K562 (cell line): ENCODE measurements around the gene TPCN1. TPM values are rescaled to one million over a fixed set of nuclear protein-coding genes. Genes with fewer than 3 reads are reported as not detected.
A peak's percentile ranks its signal among the peaks of the same experiment; 100 is the strongest.

Experiments
- BRF1 ChIP-seq: IDR thresholded peaks from 3 replicates; pipeline ENCODE4 v1.6.1; 2011; ENCODE audit warnings: borderline replicate concordance, mild to moderate bottlenecking; ENCODE audit not compliant: insufficient read length; ENCODE audit errors: extremely low read depth
- CREM ChIP-seq: IDR thresholded peaks from 2 replicates; pipeline ENCODE4 v1.6.1; 2014; ENCODE audit warnings: antibody characterized with exemption, low read depth
- CXXC5 ChIP-seq: fragments of 250-450 bp; sonication (Bioruptor Pico); IDR thresholded peaks from 2 replicates; pipeline ENCODE4 v1.8.0; 2022; ENCODE audit warnings: inconsistent platforms, mild to moderate bottlenecking, moderate library complexity
- ELF2 ChIP-seq: fragments of 250-450 bp; sonication (Bioruptor Pico); IDR thresholded peaks from 2 replicates; pipeline ENCODE4 v1.5.0; 2021; ENCODE audit warnings: mild to moderate bottlenecking
- ETV5 ChIP-seq: sonication (generic); formaldehyde crosslinking; IDR thresholded peaks from 2 replicates; pipeline ENCODE4 v1.4.0; 2020; ENCODE audit warnings: low read depth, mild to moderate bottlenecking, missing genetic modification reagents
- JUND ChIP-seq, 2 experiments: IDR thresholded peaks; 2 replicates in 1 of 2; 3 replicates in 1 of 2; pipeline ENCODE4 v1.6.1; 2011; ENCODE audit warnings: borderline replicate concordance in 2 of 2, low read depth in 2 of 2, low read length in 2 of 2, improper control_type of control experiment in 1 of 2, missing biosample characterization in 1 of 2, missing genetic modification characterization in 1 of 2, missing genetic modification reagents in 1 of 2
- KDM4B ChIP-seq, 2 experiments: fragments of 450-650 bp in 1 of 2; sonication (generic) in 1 of 2; IDR thresholded peaks; 2 replicates each; pipeline ENCODE4 v1.6.1; 2016 to 2017; ENCODE audit warnings: borderline replicate concordance in 2 of 2, antibody characterized with exemption in 1 of 2, low read depth in 1 of 2, mild to moderate bottlenecking in 1 of 2
- MBD2 ChIP-seq: sonication (generic); IDR thresholded peaks from 2 replicates; pipeline ENCODE4 v1.6.1; 2016; ENCODE audit warnings: low read depth, borderline replicate concordance
- MTA1 ChIP-seq: fragments of 450-650 bp; IDR thresholded peaks from 2 replicates; pipeline ENCODE4 v1.6.1; 2017; ENCODE audit warnings: borderline replicate concordance
- MYC ChIP-seq, 2 experiments: fragments of 250-450 bp in 1 of 2; sonication (Bioruptor Pico) in 1 of 2; IDR thresholded peaks; 2 replicates each; pipeline versions ENCODE4 v1.5.1 to v1.6.1; 2012 to 2021; ENCODE audit warnings: low read depth in 2 of 2, borderline replicate concordance in 1 of 2, improper control_type of control experiment in 1 of 2, low read length in 1 of 2, mild to moderate bottlenecking in 1 of 2, moderate library complexity in 1 of 2
- NFIX ChIP-seq: fragments of 250-450 bp; sonication (Bioruptor Pico); IDR thresholded peaks from 2 replicates; pipeline ENCODE4 v1.4.0; 2020; ENCODE audit warnings: low read depth, mild to moderate bottlenecking, moderate library complexity
- NFRKB ChIP-seq: fragments of 450-650 bp; IDR thresholded peaks from 2 replicates; pipeline ENCODE4 v1.6.1; 2016; ENCODE audit warnings: low read depth
- POLR3G ChIP-seq: IDR thresholded peaks from 2 replicates; pipeline ENCODE4 v1.6.1; 2011; ENCODE audit not compliant: insufficient read length, insufficient replicate concordance; ENCODE audit errors: extremely low read depth
- RFX5 ChIP-seq: IDR thresholded peaks from 2 replicates; pipeline ENCODE4 v1.6.1; 2011; ENCODE audit warnings: low read depth, mild to moderate bottlenecking, improper control_type of control experiment, low read length
- STAT5A ChIP-seq: IDR thresholded peaks from 2 replicates; pipeline ENCODE4 v1.6.1; 2012; ENCODE audit warnings: low read length, inconsistent platforms, borderline replicate concordance
- ZBTB7A ChIP-seq: IDR thresholded peaks from 2 replicates; pipeline ENCODE4 v1.6.1; 2011; ENCODE audit warnings: low read depth, mild to moderate bottlenecking, low read length, moderate library complexity, borderline replicate concordance; ENCODE audit not compliant: control insufficient read depth
- ZFP1 ChIP-seq: fragments of 450-650 bp; formaldehyde crosslinking; IDR thresholded peaks from 2 replicates; pipeline ENCODE4 v1.4.0; 2020; ENCODE audit warnings: mild to moderate bottlenecking, mixed read lengths
- ZFPM2 ChIP-seq: fragments of 250-450 bp; sonication (Bioruptor Pico); IDR thresholded peaks from 2 replicates; pipeline ENCODE4 v1.5.1; 2022; ENCODE audit warnings: mild to moderate bottlenecking
- ZNF165 ChIP-seq: fragments of 250-450 bp; sonication (Bioruptor Pico); IDR thresholded peaks from 2 replicates; pipeline ENCODE4 v1.4.0; 2020; ENCODE audit warnings: borderline replicate concordance
- ZNF436 ChIP-seq: fragments of 250-450, 450-650 bp; sonication (Bioruptor Pico); formaldehyde crosslinking; IDR thresholded peaks from 2 replicates; pipeline ENCODE4 v1.7.0; 2020; ENCODE audit warnings: mild to moderate bottlenecking
- ZNF778 ChIP-seq: fragments of 450-650 bp; formaldehyde crosslinking; IDR thresholded peaks from 2 replicates; pipeline ENCODE4 v1.4.0; 2020; ENCODE audit warnings: mild to moderate bottlenecking, moderate library complexity
- polyA plus RNA-seq, 8 experiments: library from polyadenylated mRNA; depleted of rRNA in 4 of 8; stranded (reverse) in 5 of 8; unstranded in 3 of 8; fragments of >200 nt; fragmentation: Nextera tagmentation in 2 of 8; fragmentation: Illumina TruSeq in 1 of 8; extraction: Ambion mirVana in 2 of 8; extraction: Trizol in 1 of 8; gene quantifications; 2 replicates each; pipeline versions ENCODE4 v1.2.1 to v1.2.3, GENCODE V29; 2011 to 2014; ENCODE audit warnings: inconsistent platforms in 1 of 8, missing spikeins in 1 of 8
- total RNA-seq, 7 experiments: library from RNA; depleted of rRNA in 6 of 7; stranded (reverse); fragments of >200 nt in 6 of 7; fragmentation: Illumina TruSeq in 2 of 7; extraction: Trizol in 2 of 7; gene quantifications; 2 replicates each; pipeline versions ENCODE4 v1.2.1 to v1.2.3, GENCODE V29; 2011 to 2021; ENCODE audit warnings: low replicate concordance in 1 of 7
- TF ChIP-seq, protein P1 (sequence below): fragments of 450-650 bp; conservative IDR thresholded peaks from 2 replicates; pipeline ENCODE4 v1.6.1; 2016; ENCODE audit warnings: missing genetic modification characterization, low read depth, mild to moderate bottlenecking, control low read depth, missing compliant biosample characterization
- TF ChIP-seq, protein P2 (sequence below): sonication (generic); formaldehyde crosslinking; IDR thresholded peaks from 2 replicates; pipeline ENCODE4 v1.4.0; 2020; ENCODE audit warnings: mild to moderate bottlenecking, missing genetic modification reagents
- TF ChIP-seq, protein P3 (sequence below): fragments of 250-450 bp; sonication (Bioruptor Pico); IDR thresholded peaks from 2 replicates; pipeline ENCODE4 v1.5.0; 2021; ENCODE audit warnings: mild to moderate bottlenecking, borderline replicate concordance

TPCN1 gene
- total and polyA plus RNA-seq, 9 of the 15 experiments (the other 6 are each of a cell fraction or from before 2014, with no cell fraction given), result 0.80 to 23.8 (median 7.4) TPM

DNA sequence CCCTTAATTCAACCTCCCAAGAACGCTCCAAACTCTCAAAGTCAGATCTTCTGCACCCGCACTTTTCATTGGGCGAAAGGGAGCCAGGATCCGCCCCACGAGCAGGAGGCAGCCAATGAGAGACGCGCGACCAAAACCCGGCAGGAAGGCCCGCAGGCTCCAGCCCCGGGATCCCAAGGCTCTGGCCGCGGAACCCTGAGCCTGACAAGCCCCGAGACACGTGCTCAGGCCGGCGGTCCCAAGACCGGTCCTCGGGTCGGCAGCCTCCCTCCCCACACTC lies 36.4 kb upstream of the TPCN1 start (continued):
- TF ChIP-seq MYC (IDR thresholded peaks at IDR 0.05; ENCODE audit: low read depth, low read length), result no peak; the same call in 1 of the 2 replicates
- no peak for TF ChIP-seq MYC (CRISPR knock-in tag; IDR thresholded peaks at IDR 0.05; ENCODE audit: borderline replicate concordance, low read depth)
- TF ChIP-seq CXXC5 (CRISPR knock-in tag), result no peak
- TF ChIP-seq NFRKB, result no peak
- no peak for TF ChIP-seq NFIX (CRISPR knock-in tag)
- TF ChIP-seq CREM, result no peak
- peak; percentile 0; the same call in 1 of the 2 replicates for TF ChIP-seq JUND (IDR thresholded peaks at IDR 0.05; ENCODE audit: borderline replicate concordance, low read depth, low read length)
- TF ChIP-seq JUND (tag; IDR thresholded peaks at IDR 0.05; ENCODE audit: borderline replicate concordance, low read depth, low read length), result no peak
- TF ChIP-seq ZNF165 (CRISPR knock-in tag), result no peak
- no peak for TF ChIP-seq ZNF436 (CRISPR knock-in tag)
- TF ChIP-seq KDM4B (IDR thresholded peaks at IDR 0.05; ENCODE audit: borderline replicate concordance in 2 of 2, low read depth in 1 of 2), result no peak
- TF ChIP-seq STAT5A, result no peak
- TF ChIP-seq ETV5 (CRISPR knock-in tag), result 0 out of 2 replicates have a peak, but pooled peaks have one; percentile 35
- no peak for TF ChIP-seq ZBTB7A
- peak; percentile 57 for TF ChIP-seq MBD2
- TF ChIP-seq, protein P1, sequence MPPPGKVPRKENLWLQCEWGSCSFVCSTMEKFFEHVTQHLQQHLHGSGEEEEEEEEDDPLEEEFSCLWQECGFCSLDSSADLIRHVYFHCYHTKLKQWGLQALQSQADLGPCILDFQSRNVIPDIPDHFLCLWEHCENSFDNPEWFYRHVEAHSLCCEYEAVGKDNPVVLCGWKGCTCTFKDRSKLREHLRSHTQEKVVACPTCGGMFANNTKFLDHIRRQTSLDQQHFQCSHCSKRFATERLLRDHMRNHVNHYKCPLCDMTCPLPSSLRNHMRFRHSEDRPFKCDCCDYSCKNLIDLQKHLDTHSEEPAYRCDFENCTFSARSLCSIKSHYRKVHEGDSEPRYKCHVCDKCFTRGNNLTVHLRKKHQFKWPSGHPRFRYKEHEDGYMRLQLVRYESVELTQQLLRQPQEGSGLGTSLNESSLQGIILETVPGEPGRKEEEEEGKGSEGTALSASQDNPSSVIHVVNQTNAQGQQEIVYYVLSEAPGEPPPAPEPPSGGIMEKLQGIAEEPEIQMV, result no peak
- TF ChIP-seq, protein P2, sequence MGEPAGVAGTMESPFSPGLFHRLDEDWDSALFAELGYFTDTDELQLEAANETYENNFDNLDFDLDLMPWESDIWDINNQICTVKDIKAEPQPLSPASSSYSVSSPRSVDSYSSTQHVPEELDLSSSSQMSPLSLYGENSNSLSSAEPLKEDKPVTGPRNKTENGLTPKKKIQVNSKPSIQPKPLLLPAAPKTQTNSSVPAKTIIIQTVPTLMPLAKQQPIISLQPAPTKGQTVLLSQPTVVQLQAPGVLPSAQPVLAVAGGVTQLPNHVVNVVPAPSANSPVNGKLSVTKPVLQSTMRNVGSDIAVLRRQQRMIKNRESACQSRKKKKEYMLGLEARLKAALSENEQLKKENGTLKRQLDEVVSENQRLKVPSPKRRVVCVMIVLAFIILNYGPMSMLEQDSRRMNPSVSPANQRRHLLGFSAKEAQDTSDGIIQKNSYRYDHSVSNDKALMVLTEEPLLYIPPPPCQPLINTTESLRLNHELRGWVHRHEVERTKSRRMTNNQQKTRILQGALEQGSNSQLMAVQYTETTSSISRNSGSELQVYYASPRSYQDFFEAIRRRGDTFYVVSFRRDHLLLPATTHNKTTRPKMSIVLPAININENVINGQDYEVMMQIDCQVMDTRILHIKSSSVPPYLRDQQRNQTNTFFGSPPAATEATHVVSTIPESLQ, result no peak; the same call in 1 of the 2 replicates
- no peak for TF ChIP-seq BRF1
- TF ChIP-seq POLR3G, result no peak
- no peak for TF ChIP-seq ZFP1
- no peak for TF ChIP-seq RFX5
- TF ChIP-seq MTA1, result no peak
- TF ChIP-seq ZFPM2, result no peak
- TF ChIP-seq ZNF778 (CRISPR knock-in tag), result no peak
- TF ChIP-seq, protein P3, sequence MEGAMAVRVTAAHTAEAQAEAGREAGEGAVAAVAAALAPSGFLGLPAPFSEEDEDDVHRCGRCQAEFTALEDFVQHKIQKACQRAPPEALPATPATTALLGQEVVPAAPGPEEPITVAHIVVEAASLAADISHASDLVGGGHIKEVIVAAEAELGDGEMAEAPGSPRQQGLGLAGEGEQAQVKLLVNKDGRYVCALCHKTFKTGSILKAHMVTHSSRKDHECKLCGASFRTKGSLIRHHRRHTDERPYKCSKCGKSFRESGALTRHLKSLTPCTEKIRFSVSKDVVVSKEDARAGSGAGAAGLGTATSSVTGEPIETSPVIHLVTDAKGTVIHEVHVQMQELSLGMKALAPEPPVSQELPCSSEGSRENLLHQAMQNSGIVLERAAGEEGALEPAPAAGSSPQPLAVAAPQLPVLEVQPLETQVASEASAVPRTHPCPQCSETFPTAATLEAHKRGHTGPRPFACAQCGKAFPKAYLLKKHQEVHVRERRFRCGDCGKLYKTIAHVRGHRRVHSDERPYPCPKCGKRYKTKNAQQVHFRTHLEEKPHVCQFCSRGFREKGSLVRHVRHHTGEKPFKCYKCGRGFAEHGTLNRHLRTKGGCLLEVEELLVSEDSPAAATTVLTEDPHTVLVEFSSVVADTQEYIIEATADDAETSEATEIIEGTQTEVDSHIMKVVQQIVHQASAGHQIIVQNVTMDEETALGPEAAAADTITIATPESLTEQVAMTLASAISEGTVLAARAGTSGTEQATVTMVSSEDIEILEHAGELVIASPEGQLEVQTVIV, result no peak
- no peak for TF ChIP-seq ELF2 (CRISPR knock-in tag)
